ENCODE data around the gene CAPNS2. TPM values are rescaled to one million over a fixed set of nuclear protein-coding genes. Genes with fewer than 3 reads are reported as not detected.

The CAPNS2 gene
- total RNA-seq, 1 experiment from 2014 or later = not detected

GRCh38 chr16:55543472-55543871, 23.0 kb upstream of the CAPNS2 start:
- no peaks in the 10 kb centered on the region for H3K27me3 Mint-ChIP-seq (ENCODE audit: insufficient read depth, unreplicated experiment)
- no peaks in the 10 kb centered on the region for H3K9me3 ChIP-seq
- peaks cover 11% of the 10 kb centered on the region for H3K36me3 Mint-ChIP-seq (ENCODE audit: insufficient read depth, unreplicated experiment)
- BruUV-seq (replicated peaks) = no TSS peak
- H3K4me1 Mint-ChIP-seq (ENCODE audit: low read depth, unreplicated experiment) = no peaks in the 10 kb centered on the region
- H3K27ac Mint-ChIP-seq (ENCODE audit: unreplicated experiment) = no peak overlapping the region
- ChIA-PET POLR2A (no interaction called here), CTCF (interaction anchor here (0.8 to 3.9 kb wide), 3 partner anchors 48 to 152 kb away, joined by 3 to 17 read pairs (median 5); no protein-coding TSS in a partner anchor)
- no peaks in the 10 kb centered on the region for H3K9me3 Mint-ChIP-seq (ENCODE audit: unreplicated experiment)
- H3K27me3 ChIP-seq (replicated peaks; ENCODE audit: control insufficient read depth, insufficient read depth, low read length) = no peaks in the 10 kb centered on the region
- peak in 1 of 2 experiments; percentile 30 for DNase-seq
- intact Hi-C loops (cut with micrococcal nuclease; ENCODE audit: unreplicated experiment) = loop anchor here (1.0 to 2.0 kb wide), 4 partner anchors 35 to 160 kb away; partner anchors contain the start of gene LPCAT2
- H3K4me3 ChIP-seq (ENCODE audit: low read depth, low read length) = no peak overlapping the region
- TF ChIP-seq CTCF (IDR thresholded peaks at IDR 0.05; ENCODE audit: insufficient read depth in 1 of 2, low read depth in 1 of 2, low read length in 1 of 2, severe bottlenecking in 1 of 2, unreplicated experiment in 1 of 2) = peak in 1 of 2 experiments; percentile 37
- H3K4me3 Mint-ChIP-seq (ENCODE audit: unreplicated experiment) = no peak overlapping the region
- no peaks in the 10 kb centered on the region; the same call in 1 of the 2 replicates for H3K4me1 ChIP-seq
- H3K36me3 ChIP-seq (ENCODE audit: control insufficient read depth, insufficient read depth, low read length) = no peaks in the 10 kb centered on the region; the same call in 1 of the 2 replicates

GRCh38 chr16:55552621-55553020, 13.9 kb upstream of the CAPNS2 start:
- Histone ChIP-seq H3K4me1 (no peaks in the 10 kb centered on the region), H3K36me3 (ENCODE audit: control insufficient read depth, insufficient read depth, low read length) (no peaks in the 10 kb centered on the region; the same call in 1 of the 2 replicates), H3K9me3 (no peaks in the 10 kb centered on the region), H3K4me3 (ENCODE audit: low read depth, low read length) (no peak overlapping the region), H3K27me3 (replicated peaks; ENCODE audit: control insufficient read depth, insufficient read depth, low read length) (no peaks in the 10 kb centered on the region)
- CTCF ChIA-PET = no interaction called here
- no peak for TF ChIP-seq CTCF (IDR thresholded peaks at IDR 0.05; ENCODE audit: insufficient read depth in 1 of 2, low read depth in 1 of 2, low read length in 1 of 2, severe bottlenecking in 1 of 2, unreplicated experiment in 1 of 2)
- Mint-ChIP-seq H3K27me3 (ENCODE audit: insufficient read depth, unreplicated experiment) (no peaks in the 10 kb centered on the region), H3K4me1 (ENCODE audit: low read depth, unreplicated experiment) (peaks cover 7% of the 10 kb centered on the region), H3K36me3 (ENCODE audit: insufficient read depth, unreplicated experiment) (no peaks in the 10 kb centered on the region), H3K27ac (ENCODE audit: unreplicated experiment) (no peak overlapping the region), H3K4me3 (ENCODE audit: unreplicated experiment) (no peak overlapping the region), H3K9me3 (ENCODE audit: unreplicated experiment) (no peaks in the 10 kb centered on the region)
- DNase-seq = no peak
- intact Hi-C loops (cut with micrococcal nuclease; ENCODE audit: unreplicated experiment) = no loop called here
- POLR2A ChIA-PET = no interaction called here
- no TSS peak for BruUV-seq (replicated peaks)

GRCh38 chr16:55555436-55555835, 11.0 kb upstream of the CAPNS2 start:
- no peak for TF ChIP-seq CTCF (IDR thresholded peaks at IDR 0.05; ENCODE audit: insufficient read depth in 1 of 2, low read depth in 1 of 2, low read length in 1 of 2, severe bottlenecking in 1 of 2, unreplicated experiment in 1 of 2)
- ChIA-PET CTCF (no interaction called here), POLR2A (no interaction called here)
- no peaks in the 10 kb centered on the region for H3K27me3 ChIP-seq (replicated peaks; ENCODE audit: control insufficient read depth, insufficient read depth, low read length)
- BruUV-seq (replicated peaks) = no TSS peak
- Mint-ChIP-seq H3K4me1 (ENCODE audit: low read depth, unreplicated experiment) (peaks cover 7% of the 10 kb centered on the region), H3K36me3 (ENCODE audit: insufficient read depth, unreplicated experiment) (no peaks in the 10 kb centered on the region), H3K27me3 (ENCODE audit: insufficient read depth, unreplicated experiment) (no peaks in the 10 kb centered on the region), H3K27ac (ENCODE audit: unreplicated experiment) (no peak overlapping the region), H3K9me3 (ENCODE audit: unreplicated experiment) (no peaks in the 10 kb centered on the region), H3K4me3 (ENCODE audit: unreplicated experiment) (no peak overlapping the region)
- H3K4me3 ChIP-seq (ENCODE audit: low read depth, low read length) = no peak overlapping the region
- no peaks in the 10 kb centered on the region for H3K4me1 ChIP-seq
- no peaks in the 10 kb centered on the region; the same call in 1 of the 2 replicates for H3K36me3 ChIP-seq (ENCODE audit: control insufficient read depth, insufficient read depth, low read length)
- DNase-seq = no peak
- intact Hi-C loops (cut with micrococcal nuclease; ENCODE audit: unreplicated experiment) = no loop called here
- no peaks in the 10 kb centered on the region for H3K9me3 ChIP-seq

Measured in Caco-2 (cell line).